ENCODE data around the gene BRF1.
"Not testable (repeated sequence)": the region's sequence is repeated elsewhere in the genome, so short reads cannot be mapped to it uniquely, and the experiment has no call there.

BRF1 gene

GRCh38 chr14:105290621-105291346 is 10.0 kb downstream of the BRF1 start:
- DNase-seq (ENCODE audit: low read depth), result no peak

GRCh38 chr14:105288936-105289335 is 11.9 kb downstream of the BRF1 start:
- not testable (repeated sequence) for DNase-seq (ENCODE audit: low read depth)

GRCh38 chr14:105287249-105288102 is 13.3 kb downstream of the BRF1 start:
- no peak for DNase-seq (ENCODE audit: low read depth)

- DNase-seq (ENCODE audit: low read depth), result no peak
These were observed 14.0 kb downstream of the BRF1 start for GRCh38 chr14:105286759-105287144.

GRCh38 chr14:105285174-105285573 is 15.6 kb downstream of the BRF1 start:
- no peak for DNase-seq (ENCODE audit: low read depth)

GRCh38 chr14:105283899-105284298 is 16.9 kb downstream of the BRF1 start:
- no peak for DNase-seq (ENCODE audit: low read depth)

- DNase-seq (ENCODE audit: low read depth), result no peak
These were observed 17.8 kb downstream of the BRF1 start for GRCh38 chr14:105283028-105283427.

- no peak for DNase-seq (ENCODE audit: low read depth)
These were observed 18.6 kb downstream of the BRF1 start for GRCh38 chr14:105282098-105282725.

GRCh38 chr14:105281371-105282097 is 19.3 kb downstream of the BRF1 start:
- DNase-seq (ENCODE audit: low read depth), result no peak

GRCh38 chr14:105280525-105280924 is 20.3 kb downstream of the BRF1 start:
- DNase-seq (ENCODE audit: low read depth), result no peak

GRCh38 chr14:105279642-105280361 is 21.0 kb downstream of the BRF1 start:
- no peak for DNase-seq (ENCODE audit: low read depth)

- DNase-seq (ENCODE audit: low read depth), result not testable (repeated sequence)
These were observed 23.4 kb downstream of the BRF1 start for GRCh38 chr14:105277448-105277847.

- no peak for DNase-seq (ENCODE audit: low read depth)
These were observed 25.4 kb downstream of the BRF1 start for GRCh38 chr14:105275267-105275946.

- no peak for DNase-seq (ENCODE audit: low read depth)
These were observed 26.2 kb downstream of the BRF1 start for GRCh38 chr14:105274637-105275036.

- DNase-seq (ENCODE audit: low read depth), result no peak
These were observed 27.7 kb downstream of the BRF1 start for GRCh38 chr14:105273062-105273461.

- DNase-seq (ENCODE audit: low read depth), result no peak
These were observed 28.2 kb downstream of the BRF1 start for GRCh38 chr14:105272623-105273022.

- DNase-seq (ENCODE audit: low read depth), result no peak
These were observed 29.4 kb downstream of the BRF1 start for GRCh38 chr14:105271224-105271890.

GRCh38 chr14:105269405-105269804 is 31.4 kb downstream of the BRF1 start:
- no peak for DNase-seq (ENCODE audit: low read depth)

GRCh38 chr14:105268736-105269354 is 32.0 kb downstream of the BRF1 start:
- no peak for DNase-seq (ENCODE audit: low read depth)
